OCI-LY7 (cell line): Measurements from ENCODE around the gene DGKE. TPM values are rescaled to one million over a fixed set of nuclear protein-coding genes. Genes with fewer than 3 reads are reported as not detected.
A peak's percentile ranks its signal among the peaks of the same experiment; 100 is the strongest.

ENCODE experiments used
- BruUV-seq: library from RNA; stranded (reverse); fragments of 400-500 nt; replicated peaks from 2 replicates; lab custom pipeline; 2021; lab: Mats Ljungman, UMichigan
- CTCF ChIA-PET: fragments of 300-600 bp; sonication (Branson Sonifier 250); formaldehyde crosslinking; loops from one replicate; lab custom pipeline; 2022; ENCODE audit warnings: antibody characterized with exemption; ENCODE audit not compliant: unreplicated experiment; lab: Charles Lee
- POLR2A ChIA-PET: fragments of 300-600 bp; sonication (Branson Sonifier 250); formaldehyde crosslinking; loops from one replicate; lab custom pipeline; 2022; ENCODE audit warnings: antibody characterized with exemption; lab: Charles Lee
- DNase-seq: peaks from one replicate; pipeline ENCODE4 v3.0.0-alpha.2; 2015; ENCODE audit warnings: low spot score
- H2AFZ ChIP-seq: fragments of 200-600 bp; sonication (generic), shearing (Covaris generic); 2 replicates; pipeline ENCODE4 v1.6.1; 2014; ENCODE audit warnings: mild to moderate bottlenecking, antibody characterized with exemption, low read length, moderate library complexity
- H3K27ac ChIP-seq: fragments of 200-600 bp; sonication (generic); 2 replicates; pipeline ENCODE4 v1.5.1; 2014; ENCODE audit warnings: mixed run types, low read depth, mild to moderate bottlenecking, moderate library complexity, low read length, inconsistent platforms; ENCODE audit not compliant: poor library complexity, severe bottlenecking
- H3K36me3 ChIP-seq: fragments of 200-600 bp; sonication (generic); 2 replicates; pipeline ENCODE4 v1.6.1; 2014; ENCODE audit warnings: mild to moderate bottlenecking, antibody characterized with exemption, low read length, moderate library complexity, mixed read lengths; ENCODE audit not compliant: insufficient read depth
- H3K4me1 ChIP-seq: fragments of 200-600 bp; sonication (generic); 2 replicates; pipeline ENCODE4 v1.5.1; 2014; ENCODE audit warnings: mild to moderate bottlenecking, low read length; ENCODE audit not compliant: insufficient read depth, poor library complexity, severe bottlenecking
- H3K4me2 ChIP-seq: fragments of 200-600 bp; sonication (generic); 2 replicates; pipeline ENCODE4 v1.6.1; 2014; ENCODE audit warnings: mild to moderate bottlenecking, low read length
- H3K4me3 ChIP-seq: fragments of 200-600 bp; sonication (generic); 2 replicates; pipeline ENCODE4 v1.5.1; 2014; ENCODE audit warnings: mild to moderate bottlenecking, low read depth, low read length; ENCODE audit not compliant: poor library complexity, severe bottlenecking
- H3K79me2 ChIP-seq: fragments of 200-600 bp; sonication (generic); 2 replicates; pipeline ENCODE4 v1.6.1; 2016; ENCODE audit warnings: low read depth, mild to moderate bottlenecking, low read length, moderate library complexity, mixed read lengths; ENCODE audit not compliant: insufficient read depth
- H3K9me2 ChIP-seq: fragments of 200-600 bp; sonication (generic); 2 replicates; pipeline ENCODE4 v1.6.1; 2016; ENCODE audit warnings: mild to moderate bottlenecking, low read length, mixed read lengths; ENCODE audit not compliant: insufficient read depth
- H3K9me3 ChIP-seq: fragments of 200-600 bp; sonication (generic); 2 replicates; pipeline ENCODE4 v1.6.1; 2014; ENCODE audit warnings: mild to moderate bottlenecking, mixed run types, low read length, mixed read lengths
- H4K20me1 ChIP-seq: fragments of 200-600 bp; sonication (generic); 2 replicates; pipeline ENCODE4 v1.6.1; 2014; ENCODE audit warnings: mild to moderate bottlenecking, antibody characterized with exemption, low read length, moderate library complexity, mixed read lengths; ENCODE audit not compliant: insufficient read depth
- CTCF ChIP-seq: fragments of 200-600 bp; sonication (generic); conservative IDR thresholded peaks from 2 replicates; pipeline ENCODE4 v1.5.1; 2014; ENCODE audit warnings: mild to moderate bottlenecking, antibody characterized with exemption, low read length, moderate library complexity, mixed read lengths
- EZH2phosphoT487 ChIP-seq: fragments of 200-600 bp; sonication (generic); IDR thresholded peaks from 2 replicates; pipeline ENCODE4 v1.6.1; 2018; ENCODE audit warnings: low read depth, borderline replicate concordance, mild to moderate bottlenecking, mixed run types, antibody characterized with exemption, low read length, moderate library complexity, mixed read lengths
- intact Hi-C: fragments of 100-400 bp; cut with micrococcal nuclease; formaldehyde crosslinking; loops from one replicate; pipeline ENCODE4 v1.10.0; 2022; ENCODE audit not compliant: unreplicated experiment
- total RNA-seq, 2 experiments: library from RNA; depleted of rRNA in 1 of 2; stranded (reverse); fragments of >200 nt in 1 of 2; shearing (Covaris generic) in 1 of 2; gene quantifications; 2 replicates each; pipeline ENCODE4 v1.2.3, GENCODE V29; 2014 to 2022

DGKE gene
- total RNA-seq, 2 experiments from 2014 or later = 8.6 to 21.4 TPM

GRCh38 chr17:56832446-56832845 is 1.5 kb upstream of the DGKE start:
- no peak for TF ChIP-seq EZH2phosphoT487
- TF ChIP-seq CTCF = no peak
- Histone ChIP-seq H4K20me1 (peaks cover 7% of the 10 kb centered on the region; the same call in 1 of the 2 replicates), H3K9me3 (no peaks in the 10 kb centered on the region), H3K4me1 (peaks cover 56% of the 10 kb centered on the region), H3K27ac (peak overlapping the region; percentile 52), H2AFZ (peak overlapping the region; percentile 66; the same call in 1 of the 2 replicates), H3K4me3 (peak overlapping the region; percentile 77), H3K9me2 (no peaks in the 10 kb centered on the region), H3K4me2 (peak overlapping the region; percentile 81), H3K79me2 (peaks cover 44% of the 10 kb centered on the region; the same call in 1 of the 2 replicates), H3K36me3 (peaks cover 26% of the 10 kb centered on the region)
- CTCF ChIA-PET = no interaction called here
- POLR2A ChIA-PET = interaction anchor here (0.6 kb wide), 1 partner anchor 887 kb away, joined by 3 read pairs; no protein-coding TSS in a partner anchor
- intact Hi-C loops = loop anchor here (5.0 kb wide), 4 partner anchors 80 to 1410 kb away; partner anchors contain the start of genes AKAP1, MMD and TRIM25
- no peak for DNase-seq
- BruUV-seq = no TSS peak

GRCh38 chr17:56833057-56833808 is 718 bp upstream of the DGKE start:
- Histone ChIP-seq H3K36me3 (peaks cover 26% of the 10 kb centered on the region), H3K79me2 (peaks cover 44% of the 10 kb centered on the region; the same call in 1 of the 2 replicates), H3K27ac (peak overlapping the region; percentile 52), H3K4me2 (peak overlapping the region; percentile 81), H4K20me1 (peaks cover 7% of the 10 kb centered on the region; the same call in 1 of the 2 replicates), H3K4me1 (peaks cover 59% of the 10 kb centered on the region), H3K9me2 (no peaks in the 10 kb centered on the region), H3K4me3 (peak overlapping the region; percentile 77), H2AFZ (peak overlapping the region; percentile 66), H3K9me3 (no peaks in the 10 kb centered on the region)
- DNase-seq = peak; percentile 84
- ChIA-PET CTCF (no interaction called here), POLR2A (interaction anchor here (0.6 kb wide), 1 partner anchor 888 kb away, joined by 3 read pairs; no protein-coding TSS in a partner anchor)
- BruUV-seq = no TSS peak
- intact Hi-C loops = loop anchor here (5.0 kb wide), 4 partner anchors 79 to 1411 kb away; partner anchors contain the start of genes AKAP1, MMD and TRIM25
- TF ChIP-seq CTCF = no peak
- TF ChIP-seq EZH2phosphoT487 = no peak
